HFFc6 (cell line): ENCODE measurements around the gene PTGIR. TPM values are rescaled to one million over a fixed set of nuclear protein-coding genes. Genes with fewer than 3 reads are reported as not detected.

Experiments used
- DNase-seq: peaks from one replicate; pipeline ENCODE4 v3.0.0-alpha.2; 2018
- H3K27ac Mint-ChIP-seq: 2 replicates; pipeline ENCODE4 v1.8.0; 2020; ENCODE audit warnings: mild to moderate bottlenecking, mixed read lengths
- H3K27me3 Mint-ChIP-seq: 2 replicates; pipeline ENCODE4 v1.8.0; 2021; ENCODE audit warnings: mild to moderate bottlenecking, moderate library complexity, mixed read lengths; ENCODE audit not compliant: insufficient read depth
- H3K36me3 Mint-ChIP-seq: 2 replicates; pipeline ENCODE4 v1.8.0; 2021; ENCODE audit warnings: low read depth, mixed read lengths
- H3K4me1 Mint-ChIP-seq: 2 replicates; pipeline ENCODE4 v1.8.0; 2020; ENCODE audit warnings: low read depth, mixed read lengths
- H3K4me3 Mint-ChIP-seq: 2 replicates; pipeline ENCODE4 v1.8.0; 2020; ENCODE audit warnings: mild to moderate bottlenecking, moderate library complexity, mixed read lengths
- H3K9me3 Mint-ChIP-seq: 2 replicates; pipeline ENCODE4 v1.8.0; 2020; ENCODE audit warnings: mild to moderate bottlenecking, mixed read lengths
- CTCF ChIP-seq: fragments of 200-600 bp; sonication (generic); IDR thresholded peaks from 2 replicates; pipeline ENCODE4 v1.5.0; 2021; ENCODE audit warnings: antibody characterized with exemption, mild to moderate bottlenecking
- total RNA-seq, 6 experiments: library from RNA; stranded (reverse); fragmentation: NEBNext Ultra II Directional; extraction: Animal tissue kit (Norgen Biotek cat#: 25700); gene quantifications; 2 replicates in 1 of 6; 3 replicates in 5 of 6; pipeline ENCODE4 v1.2.3, GENCODE V29; 2021

The PTGIR gene
- total RNA-seq, 6 experiments from 2014 or later = 16.0 to 26.6 (median 17.9) TPM

- H3K4me3 Mint-ChIP-seq = no peak overlapping the region
- no peaks in the 10 kb centered on the region for H3K4me1 Mint-ChIP-seq
- no peaks in the 10 kb centered on the region; the same call in none of the 2 replicates for H3K27me3 Mint-ChIP-seq
- H3K27ac Mint-ChIP-seq = no peak overlapping the region
- DNase-seq = no peak
- peaks cover 10% of the 10 kb centered on the region for H3K9me3 Mint-ChIP-seq
- peaks cover 27% of the 10 kb centered on the region for H3K36me3 Mint-ChIP-seq
- TF ChIP-seq CTCF = no peak
These were observed 19.8 kb upstream of the PTGIR start for GRCh38 chr19:46644720-46645119.

DNA sequence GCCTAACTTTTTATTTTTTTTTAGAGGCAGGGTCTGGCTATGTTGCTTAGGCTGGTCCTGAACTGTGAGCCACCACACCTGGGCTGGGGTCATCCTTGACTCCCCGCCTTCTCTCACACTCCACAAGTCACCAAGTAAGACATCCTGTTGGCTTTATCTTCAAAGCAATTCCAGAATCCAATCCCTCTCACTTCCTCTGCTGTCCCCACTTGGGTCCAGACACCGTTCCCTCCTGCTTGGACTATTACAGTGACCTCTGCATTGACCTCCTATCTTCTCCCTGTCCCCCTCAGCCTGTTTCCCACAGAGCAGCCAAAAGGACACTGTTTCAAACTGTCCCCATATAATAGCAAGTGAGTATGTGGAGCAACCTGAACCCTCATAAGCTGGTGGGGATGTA lies 15.8 kb upstream of the PTGIR start:
- DNase-seq = no peak
- TF ChIP-seq CTCF = no peak
- no peaks in the 10 kb centered on the region for H3K4me1 Mint-ChIP-seq
- H3K27ac Mint-ChIP-seq = no peak overlapping the region
- H3K9me3 Mint-ChIP-seq = no peaks in the 10 kb centered on the region
- H3K36me3 Mint-ChIP-seq = 0 out of 2 replicates have a peak, but pooled peaks cover 2% of the 10 kb centered on the region
- H3K27me3 Mint-ChIP-seq = no peaks in the 10 kb centered on the region; the same call in none of the 2 replicates
- H3K4me3 Mint-ChIP-seq = no peak overlapping the region

GRCh38 chr19:46639358-46640182 lies 14.7 kb upstream of the PTGIR start:
- H3K4me1 Mint-ChIP-seq = no peaks in the 10 kb centered on the region
- no peak overlapping the region; the same call in 1 of the 2 replicates for H3K27ac Mint-ChIP-seq
- no peaks in the 10 kb centered on the region for H3K36me3 Mint-ChIP-seq
- peak; percentile 64 for DNase-seq
- no peaks in the 10 kb centered on the region; the same call in none of the 2 replicates for H3K27me3 Mint-ChIP-seq
- peak overlapping the region; percentile 74; the same call in 1 of the 2 replicates for H3K4me3 Mint-ChIP-seq
- TF ChIP-seq CTCF = no peak
- H3K9me3 Mint-ChIP-seq = no peaks in the 10 kb centered on the region

GRCh38 chr19:46637224-46637623 lies 12.3 kb upstream of the PTGIR start:
- no peak for DNase-seq
- Mint-ChIP-seq H3K4me3 (no peak overlapping the region), H3K27me3 (no peaks in the 10 kb centered on the region; the same call in 1 of the 2 replicates), H3K36me3 (no peaks in the 10 kb centered on the region), H3K27ac (no peak overlapping the region), H3K9me3 (no peaks in the 10 kb centered on the region), H3K4me1 (peaks cover 11% of the 10 kb centered on the region)
- TF ChIP-seq CTCF = no peak

GRCh38 chr19:46635920-46636761 lies 11.3 kb upstream of the PTGIR start, which contains the start of gene GNG8:
GNG8 (minus strand) TSS chr19:46636202; CDS start chr19:46634682, 1,520 bp downstream.
- DNase-seq = no peak
- Mint-ChIP-seq H3K27ac (no peak within 1 kb of the TSS), H3K9me3 (no peaks in the 10 kb centered on the region), H3K27me3 (no peaks in the 10 kb centered on the region; the same call in 1 of the 2 replicates), H3K4me3 (no peak within 1 kb of the TSS), H3K36me3 (no peaks in the 10 kb centered on the region), H3K4me1 (peaks cover 22% of the 10 kb centered on the region)
- TF ChIP-seq CTCF = no peak
